ENCODE measurements around the gene TNIP3.

DNA sequence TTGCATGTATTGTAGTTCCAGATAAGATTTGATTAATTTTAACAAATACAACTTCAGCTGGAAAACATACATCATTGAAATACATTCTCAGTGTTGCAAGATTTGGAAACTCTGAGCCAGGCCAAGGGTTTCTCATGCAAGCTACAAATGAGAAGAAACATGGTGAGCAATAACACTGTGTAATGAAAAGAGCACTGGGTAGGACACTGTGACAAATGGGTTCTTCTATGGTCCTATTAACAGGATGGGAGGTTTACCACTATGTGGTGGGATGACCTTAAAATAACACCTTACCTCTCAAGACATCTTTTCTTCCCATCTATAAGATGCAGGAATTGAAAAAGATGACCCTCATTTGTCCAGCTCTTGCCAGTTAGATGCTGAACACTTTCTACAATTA, 72.2 kb downstream of the TNIP3 start:
- TF ChIP-seq, protein P1, sequence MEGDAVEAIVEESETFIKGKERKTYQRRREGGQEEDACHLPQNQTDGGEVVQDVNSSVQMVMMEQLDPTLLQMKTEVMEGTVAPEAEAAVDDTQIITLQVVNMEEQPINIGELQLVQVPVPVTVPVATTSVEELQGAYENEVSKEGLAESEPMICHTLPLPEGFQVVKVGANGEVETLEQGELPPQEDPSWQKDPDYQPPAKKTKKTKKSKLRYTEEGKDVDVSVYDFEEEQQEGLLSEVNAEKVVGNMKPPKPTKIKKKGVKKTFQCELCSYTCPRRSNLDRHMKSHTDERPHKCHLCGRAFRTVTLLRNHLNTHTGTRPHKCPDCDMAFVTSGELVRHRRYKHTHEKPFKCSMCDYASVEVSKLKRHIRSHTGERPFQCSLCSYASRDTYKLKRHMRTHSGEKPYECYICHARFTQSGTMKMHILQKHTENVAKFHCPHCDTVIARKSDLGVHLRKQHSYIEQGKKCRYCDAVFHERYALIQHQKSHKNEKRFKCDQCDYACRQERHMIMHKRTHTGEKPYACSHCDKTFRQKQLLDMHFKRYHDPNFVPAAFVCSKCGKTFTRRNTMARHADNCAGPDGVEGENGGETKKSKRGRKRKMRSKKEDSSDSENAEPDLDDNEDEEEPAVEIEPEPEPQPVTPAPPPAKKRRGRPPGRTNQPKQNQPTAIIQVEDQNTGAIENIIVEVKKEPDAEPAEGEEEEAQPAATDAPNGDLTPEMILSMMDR (IDR thresholded peaks at IDR 0.05), result no peak
- TF ChIP-seq POLR2A (IDR thresholded peaks at IDR 0.05) (no peak), EP300 (IDR thresholded peaks at IDR 0.05) (no peak)
